Keratinocyte (primary cell): ENCODE measurements around the gene CFAP20DC. TPM values are rescaled to one million over a fixed set of nuclear protein-coding genes. Genes with fewer than 3 reads are reported as not detected.

Experiments
- DNase-seq: peaks from one replicate; pipeline ENCODE4 v3.0.0-alpha.2; 2011; ENCODE audit warnings: low read depth, missing footprints, low spot score
- FAIRE-seq: peaks from 2 replicates; lab custom pipeline; 2011; peaks lifted over from hg19 to GRCh38; lab: Jason Lieb, UNC
- H2AFZ ChIP-seq: 2 replicates; pipeline ENCODE4 v1.6.0; 2012; ENCODE audit warnings: low read length, control low read depth, inconsistent platforms; ENCODE audit not compliant: control insufficient read depth
- H3K27ac ChIP-seq: 2 replicates; pipeline ENCODE4 v1.5.1; 2011; ENCODE audit warnings: low read length; ENCODE audit not compliant: control insufficient read depth, insufficient read depth
- H3K27me3 ChIP-seq: 3 replicates; pipeline ENCODE4 v1.6.0; 2011; ENCODE audit warnings: low read length; ENCODE audit not compliant: control insufficient read depth, insufficient read depth; ENCODE audit errors: extremely low read depth
- H3K36me3 ChIP-seq, 2 experiments: 2 replicates in 1 of 2; 3 replicates in 1 of 2; pipeline ENCODE4 v1.5.1; 2011; ENCODE audit warnings: low read length in 2 of 2, mild to moderate bottlenecking in 1 of 2; ENCODE audit not compliant: control insufficient read depth in 2 of 2, insufficient read depth in 2 of 2; ENCODE audit errors: extremely low read depth in 1 of 2
- H3K4me1 ChIP-seq: 3 replicates; pipeline ENCODE4 v1.5.1; 2011; ENCODE audit warnings: low read length; ENCODE audit not compliant: control insufficient read depth, insufficient read depth; ENCODE audit errors: extremely low read depth
- H3K4me2 ChIP-seq: 3 replicates; pipeline ENCODE4 v1.6.0; 2011; ENCODE audit warnings: low read depth, low read length; ENCODE audit not compliant: control insufficient read depth, insufficient read depth; ENCODE audit errors: extremely low read depth
- H3K4me3 ChIP-seq, 3 experiments: fragments of 200-600 bp in 1 of 3; sonication (generic) in 1 of 3; 2 replicates in 2 of 3; 3 replicates in 1 of 3; pipeline ENCODE4 v1.5.1; 2011 to 2016; ENCODE audit warnings: low read length in 3 of 3, mild to moderate bottlenecking in 3 of 3, control low read depth in 2 of 3, inconsistent platforms in 1 of 3, low read depth in 1 of 3, mixed read lengths in 1 of 3, mixed run types in 1 of 3, moderate library complexity in 1 of 3; ENCODE audit not compliant: control insufficient read depth in 2 of 3, insufficient read depth in 2 of 3; ENCODE audit errors: extremely low read depth in 1 of 3
- H3K79me2 ChIP-seq: 2 replicates; pipeline ENCODE4 v1.6.0; 2012; ENCODE audit warnings: low read length; ENCODE audit not compliant: control insufficient read depth, insufficient read depth
- H3K9ac ChIP-seq: 3 replicates; pipeline ENCODE4 v1.6.0; 2011; ENCODE audit warnings: low read length; ENCODE audit not compliant: control insufficient read depth, insufficient read depth; ENCODE audit errors: extremely low read depth
- H3K9me1 ChIP-seq: 3 replicates; pipeline ENCODE4 v1.6.0; 2011; ENCODE audit warnings: low read length; ENCODE audit not compliant: control insufficient read depth, insufficient read depth; ENCODE audit errors: extremely low read depth
- H3K9me3 ChIP-seq: 2 replicates; pipeline ENCODE4 v1.5.1; 2012; ENCODE audit warnings: low read depth, low read length; ENCODE audit not compliant: control insufficient read depth
- H4K20me1 ChIP-seq: 3 replicates; pipeline ENCODE4 v1.6.0; 2011; ENCODE audit warnings: low read length; ENCODE audit not compliant: control insufficient read depth, insufficient read depth; ENCODE audit errors: extremely low read depth
- EZH2 ChIP-seq: IDR thresholded peaks from one replicate; pipeline ENCODE4 v1.6.1; 2012; ENCODE audit warnings: inconsistent platforms, mild to moderate bottlenecking, low read length, moderate library complexity
- dilution Hi-C: fragments of 300-500 bp; cut with MboI; formaldehyde crosslinking; loops from one replicate; pipeline ENCODE4 v1.7.0; 2020; ENCODE audit warnings: low sequenced_read_pairs; ENCODE audit not compliant: extremely low pct_ligation_motif_present
- polyA plus RNA-seq, 5 experiments: library from polyadenylated mRNA; depleted of rRNA in 3 of 5; stranded (reverse) in 3 of 5; stranded (forward) in 1 of 5; unstranded in 1 of 5; fragments of >200 nt; gene quantifications; 1 replicate in 1 of 5; 2 replicates in 3 of 5; 3 replicates in 1 of 5; pipeline versions ENCODE4 v1.2.1 to v1.2.3, GENCODE V29; 2011 to 2012; ENCODE audit warnings: missing spikeins in 2 of 5, low read depth in 1 of 5, low replicate concordance in 1 of 5
- TF ChIP-seq, protein P1 (sequence below), 3 experiments: IDR thresholded peaks in 1 of 3; conservative IDR thresholded peaks in 1 of 3; optimal IDR thresholded peaks in 1 of 3; 2 replicates in 2 of 3; 3 replicates in 1 of 3; pipeline versions ENCODE3 to v1.5.1; 2011; ENCODE audit warnings: low read length in 3 of 3, mild to moderate bottlenecking in 3 of 3, moderate library complexity in 2 of 3, control low read depth in 1 of 3, inconsistent platforms in 1 of 3; ENCODE audit not compliant: insufficient read depth in 2 of 3; ENCODE audit errors: extremely low read depth in 1 of 3

CFAP20DC gene
- polyA plus RNA-seq, 1 donor (not counting 4 experiments of a cell fraction or from before 2014, with no cell fraction given) = 6.3 TPM

- Histone ChIP-seq H3K27me3 (no peaks in the 10 kb centered on the region), H3K36me3 (no peaks in the 10 kb centered on the region), H3K9ac (peak overlapping the region; percentile 67), H3K9me1 (no peaks in the 10 kb centered on the region), H2AFZ (no peak overlapping the region), H3K4me3 (peak overlapping the region in 2 of 3 experiments; percentile 22 to 51), H3K9me3 (no peaks in the 10 kb centered on the region), H3K27ac (peak overlapping the region; percentile 92), H3K79me2 (no peaks in the 10 kb centered on the region), H3K4me1 (peaks cover 35% of the 10 kb centered on the region), H3K4me2 (peak overlapping the region; percentile 80), H4K20me1 (no peaks in the 10 kb centered on the region)
- DNase-seq (peak; percentile 91), FAIRE-seq (peak; percentile 96)
- TF ChIP-seq, protein P1, sequence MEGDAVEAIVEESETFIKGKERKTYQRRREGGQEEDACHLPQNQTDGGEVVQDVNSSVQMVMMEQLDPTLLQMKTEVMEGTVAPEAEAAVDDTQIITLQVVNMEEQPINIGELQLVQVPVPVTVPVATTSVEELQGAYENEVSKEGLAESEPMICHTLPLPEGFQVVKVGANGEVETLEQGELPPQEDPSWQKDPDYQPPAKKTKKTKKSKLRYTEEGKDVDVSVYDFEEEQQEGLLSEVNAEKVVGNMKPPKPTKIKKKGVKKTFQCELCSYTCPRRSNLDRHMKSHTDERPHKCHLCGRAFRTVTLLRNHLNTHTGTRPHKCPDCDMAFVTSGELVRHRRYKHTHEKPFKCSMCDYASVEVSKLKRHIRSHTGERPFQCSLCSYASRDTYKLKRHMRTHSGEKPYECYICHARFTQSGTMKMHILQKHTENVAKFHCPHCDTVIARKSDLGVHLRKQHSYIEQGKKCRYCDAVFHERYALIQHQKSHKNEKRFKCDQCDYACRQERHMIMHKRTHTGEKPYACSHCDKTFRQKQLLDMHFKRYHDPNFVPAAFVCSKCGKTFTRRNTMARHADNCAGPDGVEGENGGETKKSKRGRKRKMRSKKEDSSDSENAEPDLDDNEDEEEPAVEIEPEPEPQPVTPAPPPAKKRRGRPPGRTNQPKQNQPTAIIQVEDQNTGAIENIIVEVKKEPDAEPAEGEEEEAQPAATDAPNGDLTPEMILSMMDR (optimal IDR thresholded peaks at IDR 0.05 in 1 of 3, IDR thresholded peaks at IDR 0.05 in 1 of 3, conservative IDR thresholded peaks at IDR 0.05 in 1 of 3; ENCODE audit: extremely low read depth in 1 of 3, insufficient read depth in 2 of 3, low read length in 3 of 3) = no peak
- no peak for TF ChIP-seq EZH2
- dilution Hi-C loops = no loop called here
Observed at GRCh38 chr3:58874248-58874741, 175.5 kb downstream of the CFAP20DC start.

DNA sequence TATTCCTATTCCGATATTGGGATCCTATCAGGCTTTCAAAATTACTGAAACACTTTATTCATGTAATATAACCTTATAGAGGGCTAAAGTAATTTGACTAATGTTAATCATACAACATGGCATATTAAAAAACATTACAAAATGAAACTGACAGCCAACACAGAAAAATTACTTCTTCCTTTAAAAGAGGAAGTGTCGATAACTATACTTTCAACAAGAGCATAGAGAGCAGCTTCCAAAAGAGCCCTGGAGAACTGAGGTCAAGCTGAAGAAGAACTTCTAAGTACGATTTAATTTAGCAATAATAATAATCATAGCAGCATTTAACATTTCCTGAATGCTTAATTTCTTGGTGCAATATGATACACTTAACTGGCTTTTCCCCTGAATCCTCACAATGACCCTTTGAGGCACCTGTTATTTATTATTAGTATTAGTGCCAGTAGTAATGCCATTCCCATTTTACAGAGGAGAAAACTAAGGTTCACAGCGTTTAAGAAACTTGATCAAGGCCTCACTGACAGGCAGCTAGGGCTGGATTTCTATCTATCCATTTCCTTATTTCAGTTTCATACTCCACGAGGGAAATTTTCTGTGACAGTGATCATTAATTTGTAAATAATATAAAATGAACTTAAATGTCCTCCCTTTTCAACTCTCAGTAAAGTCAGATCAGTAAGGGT is 181.6 kb downstream of the CFAP20DC start:
- Histone ChIP-seq H2AFZ (no peak overlapping the region), H3K4me3 (no peak overlapping the region), H3K4me2 (no peak overlapping the region), H4K20me1 (no peaks in the 10 kb centered on the region), H3K36me3 (no peaks in the 10 kb centered on the region), H3K79me2 (no peaks in the 10 kb centered on the region), H3K27ac (no peak overlapping the region), H3K9me1 (no peaks in the 10 kb centered on the region), H3K9me3 (no peaks in the 10 kb centered on the region), H3K27me3 (no peaks in the 10 kb centered on the region), H3K9ac (no peak overlapping the region), H3K4me1 (no peaks in the 10 kb centered on the region)
- DNase-seq = no peak
- no peak for TF ChIP-seq EZH2
- TF ChIP-seq, protein P1 (optimal IDR thresholded peaks at IDR 0.05 in 1 of 3, IDR thresholded peaks at IDR 0.05 in 1 of 3, conservative IDR thresholded peaks at IDR 0.05 in 1 of 3; ENCODE audit: extremely low read depth in 1 of 3, insufficient read depth in 2 of 3, low read length in 3 of 3) = no peak
- no peak for FAIRE-seq
- dilution Hi-C loops = no loop called here
